H1 (cell line): ENCODE results near the gene HAT1. TPM values are rescaled to one million over a fixed set of nuclear protein-coding genes. Genes with fewer than 3 reads are reported as not detected.

Experiments used
- CEBPB ChIP-seq: IDR thresholded peaks from 2 replicates; pipeline ENCODE4 v1.6.1; 2012; ENCODE audit warnings: low read depth, low read length
- CHD7 ChIP-seq: fragments of 300-600 bp; sonication (generic); IDR thresholded peaks from 2 replicates; pipeline ENCODE4 v1.7.1; 2012; ENCODE audit warnings: low read length, moderate library complexity, mild to moderate bottlenecking, inconsistent platforms; ENCODE audit not compliant: insufficient replicate concordance
- GABPA ChIP-seq: IDR thresholded peaks from 2 replicates; pipeline ENCODE4 v1.6.1; 2011; ENCODE audit warnings: mild to moderate bottlenecking, low read length, moderate library complexity, borderline replicate concordance; ENCODE audit not compliant: insufficient read depth
- POLR2A ChIP-seq, 2 experiments: IDR thresholded peaks; 1 replicate in 1 of 2; 2 replicates in 1 of 2; pipeline ENCODE4 v1.6.1; 2011; ENCODE audit warnings: low read depth in 2 of 2, low read length in 2 of 2, mild to moderate bottlenecking in 2 of 2; ENCODE audit errors: control extremely low read depth in 1 of 2
- POLR2AphosphoS5 ChIP-seq: IDR thresholded peaks from 2 replicates; pipeline ENCODE4 v1.6.1; 2011; ENCODE audit warnings: low read depth, low read length
- RFX5 ChIP-seq: IDR thresholded peaks from 2 replicates; pipeline ENCODE4 v1.6.1; 2011; ENCODE audit warnings: low read depth, low read length, improper control_type of control experiment, borderline replicate concordance
- RNF2 ChIP-seq: fragments of 200-900, 300-1000 bp; sonication (generic); IDR thresholded peaks from 2 replicates; pipeline ENCODE4 v1.7.1; 2016; ENCODE audit warnings: borderline replicate concordance, low read depth, mild to moderate bottlenecking, antibody characterized with exemption, low read length; ENCODE audit not compliant: poor library complexity, severe bottlenecking; ENCODE audit errors: missing control alignments
- SP1 ChIP-seq: IDR thresholded peaks from 2 replicates; pipeline ENCODE4 v1.6.1; 2011; ENCODE audit warnings: low read depth, low read length
- SRF ChIP-seq: IDR thresholded peaks from 2 replicates; pipeline ENCODE4 v1.6.1; 2011; ENCODE audit warnings: mild to moderate bottlenecking, low read depth, low read length, moderate library complexity
- YY1 ChIP-seq: IDR thresholded peaks from 2 replicates; pipeline ENCODE4 v1.6.1; 2011; ENCODE audit warnings: low read depth, mild to moderate bottlenecking, low read length
- polyA plus RNA-seq, 7 experiments: library from polyadenylated mRNA; depleted of rRNA in 3 of 7; stranded (reverse) in 5 of 7; unstranded in 2 of 7; fragments of >200 nt in 5 of 7; fragments of 200-250 nt in 2 of 7; gene quantifications; 1 replicate in 5 of 7; 2 replicates in 1 of 7; 4 replicates in 1 of 7; pipeline versions ENCODE4 v1.2.1 to v1.2.3, GENCODE V29; 2011 to 2013; ENCODE audit warnings: missing spikeins in 2 of 7, mixed read lengths in 2 of 7
- total RNA-seq: library from RNA; stranded (reverse); fragmentation: NEBNext Ultra II Directional; extraction: Animal tissue kit (Norgen Biotek cat#: 25700); gene quantifications from 2 replicates; pipeline ENCODE4 v1.2.1, GENCODE V29; 2021

The HAT1 gene
- total and polyA plus RNA-seq, 2 of the 8 experiments (the other 6 are each of a cell fraction or from before 2014, with no cell fraction given) = 44.6 to 74.2 TPM

- TF ChIP-seq CHD7 (no peak), CEBPB (no peak), SRF (0 out of 2 replicates have a peak, but pooled peaks have one; percentile 32), POLR2A (IDR thresholded peaks at IDR 0.05; ENCODE audit: control extremely low read depth in 1 of 2, low read depth in 2 of 2, low read length in 2 of 2) (peak; percentile 88 to 97), GABPA (no peak), RFX5 (no peak), RNF2 (no peak), SP1 (0 out of 2 replicates have a peak, but pooled peaks have one; percentile 36), POLR2AphosphoS5 (peak; percentile 96), YY1 (peak; percentile 99)
These were observed 77.6 kb downstream of the HAT1 start, which contains the start of gene METAP1D (continued) for GRCh38 chr2:171999604-172000469.
